HepG2 (cell line): ENCODE results near the gene WDR31.

ENCODE experiments used
- CAMTA2 ChIP-seq: sonication (generic); formaldehyde crosslinking; IDR thresholded peaks from 2 replicates; pipeline ENCODE4 v1.4.0; 2020; ENCODE audit warnings: mild to moderate bottlenecking, missing genetic modification reagents, borderline replicate concordance
- EED ChIP-seq: sonication (generic); formaldehyde crosslinking; IDR thresholded peaks from 2 replicates; pipeline ENCODE4 v1.5.0; 2020; ENCODE audit warnings: mild to moderate bottlenecking, missing genetic modification reagents
- NFKB2 ChIP-seq: sonication (generic); formaldehyde crosslinking; IDR thresholded peaks from 2 replicates; pipeline ENCODE4 v1.4.0; 2020; ENCODE audit warnings: missing genetic modification reagents, borderline replicate concordance
- PHF20 ChIP-seq: sonication (generic); formaldehyde crosslinking; IDR thresholded peaks from 2 replicates; pipeline ENCODE4 v1.5.0; 2020; ENCODE audit warnings: mild to moderate bottlenecking, missing genetic modification reagents
- RAD21 ChIP-seq: fragments of 450-650 bp; formaldehyde crosslinking; IDR thresholded peaks from 2 replicates; pipeline ENCODE4 v1.5.0; 2020; ENCODE audit warnings: mild to moderate bottlenecking
- ZNF501 ChIP-seq: sonication (generic); formaldehyde crosslinking; IDR thresholded peaks from 2 replicates; pipeline ENCODE4 v1.5.1; 2020; ENCODE audit warnings: mild to moderate bottlenecking, moderate library complexity, missing genetic modification reagents
- TF ChIP-seq, protein P1 (sequence below): sonication (generic); formaldehyde crosslinking; IDR thresholded peaks from 2 replicates; pipeline ENCODE4 v1.4.0; 2020; ENCODE audit warnings: mild to moderate bottlenecking, missing genetic modification reagents, borderline replicate concordance
- TF ChIP-seq, protein P2 (sequence below): sonication (generic); formaldehyde crosslinking; IDR thresholded peaks from 2 replicates; pipeline ENCODE4 v1.5.0; 2020; ENCODE audit warnings: mild to moderate bottlenecking, missing genetic modification reagents, moderate library complexity
- TF ChIP-seq, protein P3 (sequence below): sonication (generic); formaldehyde crosslinking; IDR thresholded peaks from 2 replicates; pipeline ENCODE4 v1.8.1; 2022; ENCODE audit warnings: mild to moderate bottlenecking, missing genetic modification reagents
- TF ChIP-seq, protein P4 (sequence below): sonication (generic); formaldehyde crosslinking; IDR thresholded peaks from 2 replicates; pipeline ENCODE4 v1.4.0; 2020; ENCODE audit warnings: mild to moderate bottlenecking, low read depth, missing genetic modification reagents

DNA sequence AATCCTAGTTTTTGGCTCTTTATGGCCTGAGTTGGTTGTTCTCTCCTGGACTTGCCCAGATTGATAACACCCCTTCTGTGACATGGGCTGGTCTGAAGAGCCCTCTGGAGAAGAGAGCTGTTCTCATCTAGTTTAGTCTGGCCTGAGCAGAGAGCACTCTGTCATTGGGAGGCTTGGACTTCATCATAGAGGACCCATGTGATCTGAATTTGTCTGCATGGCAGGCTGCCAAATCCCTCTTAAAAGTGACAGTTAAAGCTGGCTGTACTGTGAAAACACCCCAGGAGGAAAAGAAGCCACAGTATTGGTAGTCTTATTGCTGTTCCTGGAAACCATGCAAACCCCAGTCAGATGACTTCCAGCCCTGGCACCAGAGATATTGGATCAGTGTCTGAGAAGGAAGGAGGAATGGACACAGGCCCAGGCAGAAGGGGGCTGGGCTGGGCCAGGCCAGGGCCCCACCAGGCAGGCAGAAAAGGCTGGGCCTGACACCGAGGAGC is 3.7 kb upstream of the WDR31 start:
- TF ChIP-seq, protein P1, sequence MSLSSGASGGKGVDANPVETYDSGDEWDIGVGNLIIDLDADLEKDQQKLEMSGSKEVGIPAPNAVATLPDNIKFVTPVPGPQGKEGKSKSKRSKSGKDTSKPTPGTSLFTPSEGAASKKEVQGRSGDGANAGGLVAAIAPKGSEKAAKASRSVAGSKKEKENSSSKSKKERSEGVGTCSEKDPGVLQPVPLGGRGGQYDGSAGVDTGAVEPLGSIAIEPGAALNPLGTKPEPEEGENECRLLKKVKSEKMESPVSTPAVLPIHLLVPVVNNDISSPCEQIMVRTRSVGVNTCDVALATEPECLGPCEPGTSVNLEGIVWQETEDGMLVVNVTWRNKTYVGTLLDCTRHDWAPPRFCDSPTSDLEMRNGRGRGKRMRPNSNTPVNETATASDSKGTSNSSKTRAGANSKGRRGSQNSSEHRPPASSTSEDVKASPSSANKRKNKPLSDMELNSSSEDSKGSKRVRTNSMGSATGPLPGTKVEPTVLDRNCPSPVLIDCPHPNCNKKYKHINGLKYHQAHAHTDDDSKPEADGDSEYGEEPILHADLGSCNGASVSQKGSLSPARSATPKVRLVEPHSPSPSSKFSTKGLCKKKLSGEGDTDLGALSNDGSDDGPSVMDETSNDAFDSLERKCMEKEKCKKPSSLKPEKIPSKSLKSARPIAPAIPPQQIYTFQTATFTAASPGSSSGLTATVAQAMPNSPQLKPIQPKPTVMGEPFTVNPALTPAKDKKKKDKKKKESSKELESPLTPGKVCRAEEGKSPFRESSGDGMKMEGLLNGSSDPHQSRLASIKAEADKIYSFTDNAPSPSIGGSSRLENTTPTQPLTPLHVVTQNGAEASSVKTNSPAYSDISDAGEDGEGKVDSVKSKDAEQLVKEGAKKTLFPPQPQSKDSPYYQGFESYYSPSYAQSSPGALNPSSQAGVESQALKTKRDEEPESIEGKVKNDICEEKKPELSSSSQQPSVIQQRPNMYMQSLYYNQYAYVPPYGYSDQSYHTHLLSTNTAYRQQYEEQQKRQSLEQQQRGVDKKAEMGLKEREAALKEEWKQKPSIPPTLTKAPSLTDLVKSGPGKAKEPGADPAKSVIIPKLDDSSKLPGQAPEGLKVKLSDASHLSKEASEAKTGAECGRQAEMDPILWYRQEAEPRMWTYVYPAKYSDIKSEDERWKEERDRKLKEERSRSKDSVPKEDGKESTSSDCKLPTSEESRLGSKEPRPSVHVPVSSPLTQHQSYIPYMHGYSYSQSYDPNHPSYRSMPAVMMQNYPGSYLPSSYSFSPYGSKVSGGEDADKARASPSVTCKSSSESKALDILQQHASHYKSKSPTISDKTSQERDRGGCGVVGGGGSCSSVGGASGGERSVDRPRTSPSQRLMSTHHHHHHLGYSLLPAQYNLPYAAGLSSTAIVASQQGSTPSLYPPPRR (CRISPR knock-in tag), result no peak
- TF ChIP-seq, protein P2, sequence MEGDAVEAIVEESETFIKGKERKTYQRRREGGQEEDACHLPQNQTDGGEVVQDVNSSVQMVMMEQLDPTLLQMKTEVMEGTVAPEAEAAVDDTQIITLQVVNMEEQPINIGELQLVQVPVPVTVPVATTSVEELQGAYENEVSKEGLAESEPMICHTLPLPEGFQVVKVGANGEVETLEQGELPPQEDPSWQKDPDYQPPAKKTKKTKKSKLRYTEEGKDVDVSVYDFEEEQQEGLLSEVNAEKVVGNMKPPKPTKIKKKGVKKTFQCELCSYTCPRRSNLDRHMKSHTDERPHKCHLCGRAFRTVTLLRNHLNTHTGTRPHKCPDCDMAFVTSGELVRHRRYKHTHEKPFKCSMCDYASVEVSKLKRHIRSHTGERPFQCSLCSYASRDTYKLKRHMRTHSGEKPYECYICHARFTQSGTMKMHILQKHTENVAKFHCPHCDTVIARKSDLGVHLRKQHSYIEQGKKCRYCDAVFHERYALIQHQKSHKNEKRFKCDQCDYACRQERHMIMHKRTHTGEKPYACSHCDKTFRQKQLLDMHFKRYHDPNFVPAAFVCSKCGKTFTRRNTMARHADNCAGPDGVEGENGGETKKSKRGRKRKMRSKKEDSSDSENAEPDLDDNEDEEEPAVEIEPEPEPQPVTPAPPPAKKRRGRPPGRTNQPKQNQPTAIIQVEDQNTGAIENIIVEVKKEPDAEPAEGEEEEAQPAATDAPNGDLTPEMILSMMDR (CRISPR knock-in tag), result no peak
- no peak for TF ChIP-seq CAMTA2 (CRISPR knock-in tag)
- no peak for TF ChIP-seq NFKB2 (CRISPR knock-in tag)
- no peak for TF ChIP-seq RAD21 (CRISPR knock-in tag)
- no peak for TF ChIP-seq PHF20 (CRISPR knock-in tag)
- TF ChIP-seq, protein P3, sequence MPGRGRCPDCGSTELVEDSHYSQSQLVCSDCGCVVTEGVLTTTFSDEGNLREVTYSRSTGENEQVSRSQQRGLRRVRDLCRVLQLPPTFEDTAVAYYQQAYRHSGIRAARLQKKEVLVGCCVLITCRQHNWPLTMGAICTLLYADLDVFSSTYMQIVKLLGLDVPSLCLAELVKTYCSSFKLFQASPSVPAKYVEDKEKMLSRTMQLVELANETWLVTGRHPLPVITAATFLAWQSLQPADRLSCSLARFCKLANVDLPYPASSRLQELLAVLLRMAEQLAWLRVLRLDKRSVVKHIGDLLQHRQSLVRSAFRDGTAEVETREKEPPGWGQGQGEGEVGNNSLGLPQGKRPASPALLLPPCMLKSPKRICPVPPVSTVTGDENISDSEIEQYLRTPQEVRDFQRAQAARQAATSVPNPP (CRISPR knock-in tag), result no peak
- TF ChIP-seq EED, result no peak
- TF ChIP-seq ZNF501 (CRISPR knock-in tag), result no peak
- TF ChIP-seq, protein P4, sequence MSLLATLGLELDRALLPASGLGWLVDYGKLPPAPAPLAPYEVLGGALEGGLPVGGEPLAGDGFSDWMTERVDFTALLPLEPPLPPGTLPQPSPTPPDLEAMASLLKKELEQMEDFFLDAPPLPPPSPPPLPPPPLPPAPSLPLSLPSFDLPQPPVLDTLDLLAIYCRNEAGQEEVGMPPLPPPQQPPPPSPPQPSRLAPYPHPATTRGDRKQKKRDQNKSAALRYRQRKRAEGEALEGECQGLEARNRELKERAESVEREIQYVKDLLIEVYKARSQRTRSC, result no peak
